ENCODE data around the gene UBE2L6. TPM values are rescaled to one million over a fixed set of nuclear protein-coding genes. Genes with fewer than 3 reads are reported as not detected.
A peak's percentile ranks its signal among the peaks of the same experiment; 100 is the strongest.

UBE2L6 gene
- total RNA-seq, 1 experiment from 2014 or later = 30.4 TPM

DNA sequence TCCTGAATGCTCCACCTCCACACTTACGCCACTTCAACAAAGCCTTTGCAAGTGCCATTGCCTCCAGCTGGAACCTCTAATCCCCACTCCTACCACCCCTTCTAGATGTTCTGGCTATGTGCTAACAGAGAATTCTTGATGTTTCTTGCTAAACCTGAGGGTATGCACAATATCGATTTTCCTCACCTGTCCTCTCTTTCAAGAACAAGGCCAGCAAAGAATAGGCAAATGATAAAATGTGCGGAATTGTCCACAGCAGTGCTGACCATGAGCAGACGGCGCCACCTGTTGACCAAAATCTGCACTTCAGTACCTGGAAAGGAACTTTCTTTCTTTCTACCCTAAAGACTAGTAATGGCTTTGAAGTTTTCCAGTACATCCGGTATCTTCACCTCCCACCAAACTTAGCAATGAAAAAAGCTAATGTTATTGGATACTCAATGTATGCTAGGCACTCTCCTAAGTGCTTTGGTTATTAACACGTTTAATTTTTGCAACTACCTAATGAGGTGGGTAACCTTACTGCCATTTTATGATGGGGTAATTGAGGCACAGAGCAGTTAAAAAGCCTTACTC is 40.3 kb downstream of the UBE2L6 start:
- intact Hi-C loops (cut with micrococcal nuclease; ENCODE audit: unreplicated experiment) = loop anchor here (1.0 to 2.0 kb wide), 4 partner anchors 34 to 181 kb away; no protein-coding TSS in a partner anchor

GRCh38 chr11:57523419-57523818 is 44.1 kb downstream of the UBE2L6 start:
- intact Hi-C loops (cut with micrococcal nuclease; ENCODE audit: unreplicated experiment) = no loop called here
- Histone ChIP-seq H3K9me3 (ENCODE audit: low read depth, low read length, poor library complexity, severe bottlenecking) (no peaks in the 10 kb centered on the region), H3K27ac (ENCODE audit: low read depth, low read length, poor library complexity, severe bottlenecking) (no peak overlapping the region), H3K36me3 (ENCODE audit: insufficient read depth, low read length, poor library complexity, severe bottlenecking) (peaks cover 5% of the 10 kb centered on the region), H3K4me3 (ENCODE audit: low read depth, low read length, poor library complexity, severe bottlenecking) (no peak overlapping the region), H3K27me3 (replicated peaks; ENCODE audit: insufficient read depth, low read depth, low read length, poor library complexity) (no peaks in the 10 kb centered on the region), H3K4me1 (ENCODE audit: insufficient read depth, low read length, poor library complexity, severe bottlenecking) (no peaks in the 10 kb centered on the region)
- no TSS peak for BruUV-seq (replicated peaks)
- TF ChIP-seq, protein P1, sequence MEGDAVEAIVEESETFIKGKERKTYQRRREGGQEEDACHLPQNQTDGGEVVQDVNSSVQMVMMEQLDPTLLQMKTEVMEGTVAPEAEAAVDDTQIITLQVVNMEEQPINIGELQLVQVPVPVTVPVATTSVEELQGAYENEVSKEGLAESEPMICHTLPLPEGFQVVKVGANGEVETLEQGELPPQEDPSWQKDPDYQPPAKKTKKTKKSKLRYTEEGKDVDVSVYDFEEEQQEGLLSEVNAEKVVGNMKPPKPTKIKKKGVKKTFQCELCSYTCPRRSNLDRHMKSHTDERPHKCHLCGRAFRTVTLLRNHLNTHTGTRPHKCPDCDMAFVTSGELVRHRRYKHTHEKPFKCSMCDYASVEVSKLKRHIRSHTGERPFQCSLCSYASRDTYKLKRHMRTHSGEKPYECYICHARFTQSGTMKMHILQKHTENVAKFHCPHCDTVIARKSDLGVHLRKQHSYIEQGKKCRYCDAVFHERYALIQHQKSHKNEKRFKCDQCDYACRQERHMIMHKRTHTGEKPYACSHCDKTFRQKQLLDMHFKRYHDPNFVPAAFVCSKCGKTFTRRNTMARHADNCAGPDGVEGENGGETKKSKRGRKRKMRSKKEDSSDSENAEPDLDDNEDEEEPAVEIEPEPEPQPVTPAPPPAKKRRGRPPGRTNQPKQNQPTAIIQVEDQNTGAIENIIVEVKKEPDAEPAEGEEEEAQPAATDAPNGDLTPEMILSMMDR (conservative IDR thresholded peaks at IDR 0.05; ENCODE audit: low read depth, low read length) = no peak
- TF ChIP-seq EZH2 (IDR thresholded peaks at IDR 0.05; ENCODE audit: borderline replicate concordance, low read depth, low read length, poor library complexity, severe bottlenecking) = no peak
- ChIA-PET POLR2A (ENCODE audit: low non-redundant PET) (no interaction called here), CTCF (no interaction called here)
- no peak for DNase-seq (ENCODE audit: low spot score)

More for the DNA sequence above, 40.3 kb downstream of the UBE2L6 start:
- peaks cover 12% of the 10 kb centered on the region for H3K4me1 ChIP-seq (ENCODE audit: insufficient read depth, low read length, poor library complexity, severe bottlenecking)
- DNase-seq (ENCODE audit: low spot score) = peak; percentile 70
- POLR2A ChIA-PET (ENCODE audit: low non-redundant PET) = no interaction called here
- CTCF ChIA-PET = interaction anchor here (0.7 to 2.2 kb wide), 5 partner anchors 13 to 69 kb away, joined by 3 to 17 read pairs (median 6); partner anchors contain the start of gene UBE2L6
- no peaks in the 10 kb centered on the region for H3K27me3 ChIP-seq (replicated peaks; ENCODE audit: insufficient read depth, low read depth, low read length, poor library complexity)
- no TSS peak for BruUV-seq (replicated peaks)
- peaks cover 15% of the 10 kb centered on the region for H3K36me3 ChIP-seq (ENCODE audit: insufficient read depth, low read length, poor library complexity, severe bottlenecking)
- no peak overlapping the region for H3K27ac ChIP-seq (ENCODE audit: low read depth, low read length, poor library complexity, severe bottlenecking)
- H3K4me3 ChIP-seq (ENCODE audit: low read depth, low read length, poor library complexity, severe bottlenecking) = no peak overlapping the region
- no peaks in the 10 kb centered on the region for H3K9me3 ChIP-seq (ENCODE audit: low read depth, low read length, poor library complexity, severe bottlenecking)
- TF ChIP-seq, protein P1 (conservative IDR thresholded peaks at IDR 0.05; ENCODE audit: low read depth, low read length) = peak; percentile 99
- no peak for TF ChIP-seq EZH2 (IDR thresholded peaks at IDR 0.05; ENCODE audit: borderline replicate concordance, low read depth, low read length, poor library complexity, severe bottlenecking)

DNA sequence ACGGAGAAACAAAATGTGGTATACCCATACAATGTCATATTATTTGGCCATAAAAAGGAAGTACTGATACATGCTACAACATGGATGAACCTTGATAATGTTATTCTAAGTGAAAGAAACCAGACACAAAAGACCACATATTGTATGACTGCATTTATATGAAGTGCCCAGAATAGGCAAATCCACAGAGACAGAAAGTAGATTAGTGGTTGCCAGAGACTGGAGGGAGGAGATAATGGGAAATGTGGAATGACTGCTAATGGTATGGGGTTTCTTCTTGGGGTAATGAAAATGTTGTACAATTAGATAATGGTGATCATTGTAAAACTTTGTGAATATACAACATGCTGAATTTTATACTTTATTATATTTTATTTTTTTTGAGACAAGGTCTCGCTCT is 46.4 kb downstream of the UBE2L6 start:
- Histone ChIP-seq H3K36me3 (ENCODE audit: insufficient read depth, low read length, poor library complexity, severe bottlenecking) (peaks cover 4% of the 10 kb centered on the region), H3K4me3 (ENCODE audit: low read depth, low read length, poor library complexity, severe bottlenecking) (no peak overlapping the region), H3K4me1 (ENCODE audit: insufficient read depth, low read length, poor library complexity, severe bottlenecking) (no peaks in the 10 kb centered on the region), H3K27ac (ENCODE audit: low read depth, low read length, poor library complexity, severe bottlenecking) (no peak overlapping the region), H3K9me3 (ENCODE audit: low read depth, low read length, poor library complexity, severe bottlenecking) (no peaks in the 10 kb centered on the region), H3K27me3 (replicated peaks; ENCODE audit: insufficient read depth, low read depth, low read length, poor library complexity) (no peaks in the 10 kb centered on the region)
- TF ChIP-seq EZH2 (IDR thresholded peaks at IDR 0.05; ENCODE audit: borderline replicate concordance, low read depth, low read length, poor library complexity, severe bottlenecking) = no peak
- TF ChIP-seq, protein P1 (conservative IDR thresholded peaks at IDR 0.05; ENCODE audit: low read depth, low read length) = no peak
- CTCF ChIA-PET = interaction anchor here (0.7 kb wide), 1 partner anchor 53 kb away, joined by 3 read pairs; no protein-coding TSS in a partner anchor
- intact Hi-C loops (cut with micrococcal nuclease; ENCODE audit: unreplicated experiment) = no loop called here
- no peak for DNase-seq (ENCODE audit: low spot score)
- no TSS peak for BruUV-seq (replicated peaks)
- POLR2A ChIA-PET (ENCODE audit: low non-redundant PET) = no interaction called here
